Mesenchymal stem cell (in vitro differentiated cells and primary cell): ENCODE data around the gene CLSTN3.

ENCODE experiments used
- DNase-seq: peaks from one replicate; pipeline ENCODE4 v3.0.0-alpha.2; 2013
- H2AFZ ChIP-seq: one replicate; pipeline ENCODE4 v1.6.1; 2013; ENCODE audit warnings: low read depth, mild to moderate bottlenecking, control low read depth, inconsistent platforms, low read length, moderate library complexity
- H2AK5ac ChIP-seq: 2 replicates; pipeline ENCODE4 v1.6.1; 2013; ENCODE audit warnings: low read length, moderate library complexity, mild to moderate bottlenecking, inconsistent platforms; ENCODE audit not compliant: severe bottlenecking
- H2BK120ac ChIP-seq: one replicate; pipeline ENCODE4 v1.6.1; 2013; ENCODE audit warnings: low read depth, mild to moderate bottlenecking, inconsistent platforms, low read length, moderate library complexity
- H2BK12ac ChIP-seq, 2 experiments: one replicate each; pipeline ENCODE4 v1.6.1; 2013; ENCODE audit warnings: inconsistent platforms in 2 of 2, low read length in 2 of 2, mild to moderate bottlenecking in 2 of 2, moderate library complexity in 2 of 2, control low read depth in 1 of 2
- H2BK15ac ChIP-seq: one replicate; pipeline ENCODE4 v1.6.1; 2013; ENCODE audit warnings: mild to moderate bottlenecking, low read depth, inconsistent platforms; ENCODE audit not compliant: poor library complexity, severe bottlenecking
- H2BK5ac ChIP-seq: 2 replicates; pipeline ENCODE4 v1.6.1; 2013; ENCODE audit warnings: low read depth, mild to moderate bottlenecking, low read length, control low read depth, inconsistent platforms; ENCODE audit not compliant: poor library complexity, severe bottlenecking
- H3K14ac ChIP-seq, 2 experiments: one replicate each; pipeline ENCODE4 v1.6.1; 2013; ENCODE audit warnings: inconsistent platforms in 2 of 2, low read length in 2 of 2, control low read depth in 1 of 2, mild to moderate bottlenecking in 1 of 2, moderate library complexity in 1 of 2
- H3K18ac ChIP-seq, 2 experiments: one replicate each; pipeline ENCODE4 v1.6.1; 2013; ENCODE audit warnings: inconsistent platforms in 2 of 2, low read length in 2 of 2, control low read depth in 1 of 2, low read depth in 1 of 2, mild to moderate bottlenecking in 1 of 2
- H3K23ac ChIP-seq, 2 experiments: one replicate each; pipeline ENCODE4 v1.6.1; 2013; ENCODE audit warnings: inconsistent platforms in 2 of 2, low read length in 2 of 2, mild to moderate bottlenecking in 2 of 2, moderate library complexity in 2 of 2, control low read depth in 1 of 2
- H3K27ac ChIP-seq: 2 replicates; pipeline ENCODE4 v1.5.1; 2013; ENCODE audit warnings: mild to moderate bottlenecking, moderate library complexity, low read length, control low read depth, inconsistent platforms; ENCODE audit not compliant: poor library complexity, severe bottlenecking
- H3K27me3 ChIP-seq, 2 experiments: 2 replicates each; pipeline versions ENCODE4 v1.6.1 to v1.7.0; 2013; ENCODE audit warnings: low read length in 2 of 2, mild to moderate bottlenecking in 2 of 2, moderate library complexity in 2 of 2, control low read depth in 1 of 2, inconsistent platforms in 1 of 2; ENCODE audit not compliant: control insufficient read depth in 1 of 2, insufficient read depth in 1 of 2
- H3K36me3 ChIP-seq, 2 experiments: 2 replicates each; pipeline versions ENCODE4 v1.6.1 to v1.7.0; 2013; ENCODE audit warnings: low read length in 2 of 2, control low read depth in 1 of 2, inconsistent platforms in 1 of 2, low read depth in 1 of 2, mild to moderate bottlenecking in 1 of 2; ENCODE audit not compliant: insufficient read depth in 2 of 2, control insufficient read depth in 1 of 2
- H3K4ac ChIP-seq, 2 experiments: one replicate each; pipeline ENCODE4 v1.6.1; 2013; ENCODE audit warnings: inconsistent platforms in 2 of 2, low read length in 2 of 2, mild to moderate bottlenecking in 2 of 2, moderate library complexity in 2 of 2, control low read depth in 1 of 2, low read depth in 1 of 2
- H3K4me1 ChIP-seq: 2 replicates; pipeline ENCODE4 v1.6.1; 2013; ENCODE audit warnings: low read depth, low read length, control low read depth; ENCODE audit not compliant: control insufficient read depth, insufficient read depth
- H3K4me2 ChIP-seq: 2 replicates; pipeline ENCODE4 v1.6.1; 2013; ENCODE audit warnings: low read length, mild to moderate bottlenecking, inconsistent platforms; ENCODE audit not compliant: poor library complexity, severe bottlenecking
- H3K4me3 ChIP-seq, 2 experiments: 2 replicates each; pipeline versions ENCODE4 v1.5.1 to v1.7.0; 2013; ENCODE audit warnings: low read length in 2 of 2, mild to moderate bottlenecking in 2 of 2, control low read depth in 1 of 2, low read depth in 1 of 2; ENCODE audit not compliant: insufficient read depth in 1 of 2
- H3K79me1 ChIP-seq: replicated peaks from 2 replicates; pipeline ENCODE4 v1.6.1; 2013; ENCODE audit warnings: mild to moderate bottlenecking, control low read depth, low read length, inconsistent platforms; ENCODE audit not compliant: poor library complexity, severe bottlenecking
- H3K9ac ChIP-seq: 2 replicates; pipeline ENCODE4 v1.7.0; 2013; ENCODE audit warnings: mild to moderate bottlenecking, low read length, moderate library complexity
- H3K9me3 ChIP-seq: 2 replicates; pipeline ENCODE4 v1.7.0; 2013; ENCODE audit warnings: mild to moderate bottlenecking, low read length; ENCODE audit not compliant: control insufficient read depth
- H4K8ac ChIP-seq: one replicate; pipeline ENCODE4 v1.6.1; 2013; ENCODE audit warnings: inconsistent platforms, mild to moderate bottlenecking, low read length, moderate library complexity
- H4K91ac ChIP-seq: one replicate; pipeline ENCODE4 v1.6.1; 2013; ENCODE audit warnings: mild to moderate bottlenecking, low read length, inconsistent platforms
- WGBS: methylation state at CpG from one replicate; pipeline ENCODE4 v1.1.7; 2013; ENCODE audit warnings: mixed read lengths; 5-methylcytosine and 5-hydroxymethylcytosine counted together

Gene CLSTN3

DNA sequence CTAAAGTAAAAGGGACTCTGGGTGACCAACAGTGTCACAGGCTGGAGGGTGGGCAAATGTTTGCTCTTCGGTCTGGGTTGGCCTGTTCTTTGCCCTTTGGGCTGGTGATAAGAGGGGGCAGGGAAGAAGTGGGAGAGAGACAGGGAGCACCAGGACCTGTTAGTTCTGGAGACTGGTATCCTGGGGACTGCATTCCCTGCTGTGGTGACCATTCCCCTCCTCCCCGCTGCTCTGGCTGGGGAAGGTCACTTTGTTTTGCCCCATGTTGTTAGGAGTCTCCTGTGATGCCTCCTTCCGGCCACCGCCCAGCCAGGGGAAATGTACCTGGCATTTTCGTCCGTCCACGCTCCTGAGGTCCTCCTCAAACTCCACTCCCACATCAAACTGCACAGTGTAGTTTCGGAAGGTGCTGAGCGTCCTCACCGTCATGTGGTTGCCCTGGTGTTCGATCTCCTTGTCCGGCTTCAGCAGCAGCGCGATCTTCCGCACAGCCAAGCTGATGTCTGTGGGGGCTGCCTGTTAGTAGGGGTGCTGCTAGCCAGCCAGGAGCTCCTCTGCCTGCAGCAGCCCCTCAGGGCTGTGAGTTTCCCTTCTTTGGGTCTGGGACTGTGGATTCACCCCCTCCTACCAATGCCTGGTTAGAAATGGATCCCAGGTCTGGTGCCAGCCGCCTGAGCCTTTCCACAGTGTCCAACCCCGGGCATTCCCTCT is 2.1 kb upstream of the CLSTN3 start:
- Histone ChIP-seq H3K27ac (no peak overlapping the region), H3K9ac (no peak overlapping the region), H3K23ac (no peak overlapping the region), H2AK5ac (no peak overlapping the region), H3K18ac (no peak overlapping the region), H3K4me1 (peaks cover 15% of the 10 kb centered on the region), H2BK15ac (no peak overlapping the region), H4K8ac (no peak overlapping the region), H3K4me2 (no peak overlapping the region), H2AFZ (no peak overlapping the region), H3K79me1 (peaks cover 12% of the 10 kb centered on the region), H2BK120ac (no peak overlapping the region), H2BK5ac (no peak overlapping the region), H3K9me3 (no peaks in the 10 kb centered on the region), H3K4ac (no peak overlapping the region), H4K91ac (no peak overlapping the region), H3K36me3 (peaks cover 0 to 4% of the 10 kb centered on the region in 2 experiments), H3K14ac (no peak overlapping the region), H3K4me3 (no peak overlapping the region), H2BK12ac (no peak overlapping the region), H3K27me3 (peaks cover 0 to 40% of the 10 kb centered on the region in 2 experiments)
- 87% methylated on average over 17 of the region's 17 CpGs for WGBS
- DNase-seq = no peak

DNA sequence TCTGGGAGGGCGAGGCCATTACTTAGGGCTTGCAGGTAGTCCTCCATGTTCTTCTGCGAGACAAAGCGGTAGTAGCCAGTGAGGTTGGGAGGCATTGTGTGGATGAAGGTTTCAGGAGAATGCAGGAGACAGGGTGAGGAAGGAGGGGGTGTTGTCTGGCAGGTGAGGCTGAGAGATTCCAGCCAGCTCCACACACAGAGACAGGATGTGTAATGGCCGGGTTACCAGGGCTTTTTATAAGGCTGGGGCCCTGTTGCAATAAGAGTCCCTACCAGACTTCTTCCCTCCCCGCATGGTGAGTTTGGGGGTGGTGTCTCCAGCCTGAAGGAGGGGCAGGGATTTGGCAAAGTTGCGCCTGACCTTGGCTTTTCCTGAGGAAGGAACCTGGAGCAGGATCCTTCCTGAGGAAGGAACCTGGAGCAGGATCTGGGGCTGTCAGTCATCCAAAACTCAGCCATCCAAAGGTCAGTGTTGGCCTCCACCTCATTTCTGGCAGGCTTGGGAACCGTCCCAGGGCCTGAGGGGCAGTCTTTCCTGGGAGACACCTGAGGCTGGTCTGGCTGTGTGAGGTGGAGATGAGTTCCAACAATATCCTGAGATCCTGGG is 1.4 kb upstream of the CLSTN3 start, which contains the start of gene RBP5:
Gene RBP5, minus strand, starts transcription at position 209 of the 606 bp plus-strand sequence. Its CDS starts 114 bp downstream, at position 95.
- DNase-seq = no peak
- H3K27ac ChIP-seq = no peak within 1 kb of the TSS
- H3K27me3 ChIP-seq = peaks cover 0 to 40% of the 10 kb centered on the region in 2 experiments
- H4K8ac ChIP-seq = peak within 1 kb of the TSS; percentile 27
- H3K4me2 ChIP-seq = peak within 1 kb of the TSS; percentile 99
- 80% methylated on average over 6 of the region's 7 CpGs for WGBS
- H3K18ac ChIP-seq = peak within 1 kb of the TSS in 1 of 2 experiments; percentile 74
- H2BK12ac ChIP-seq = peak within 1 kb of the TSS in 1 of 2 experiments; percentile 17
- peaks cover 15% of the 10 kb centered on the region for H3K79me1 ChIP-seq
- no peaks in the 10 kb centered on the region for H3K9me3 ChIP-seq
- peak within 1 kb of the TSS in 1 of 2 experiments; percentile 96 for H3K14ac ChIP-seq
- H3K36me3 ChIP-seq = peaks cover 6 to 9% of the 10 kb centered on the region in 2 experiments
- H2AFZ ChIP-seq = peak within 1 kb of the TSS; percentile 80
- H2BK120ac ChIP-seq = no peak within 1 kb of the TSS
- peak within 1 kb of the TSS; percentile 25 for H4K91ac ChIP-seq
- H2BK15ac ChIP-seq = no peak within 1 kb of the TSS
- H3K4ac ChIP-seq = peak within 1 kb of the TSS in 1 of 2 experiments; percentile 13
- no peak within 1 kb of the TSS for H2AK5ac ChIP-seq
- no peak within 1 kb of the TSS for H2BK5ac ChIP-seq
- H3K23ac ChIP-seq = no peak within 1 kb of the TSS
- H3K4me3 ChIP-seq = peak within 1 kb of the TSS; percentile 64 to 81
- H3K9ac ChIP-seq = peak within 1 kb of the TSS; percentile 70
- peaks cover 14% of the 10 kb centered on the region for H3K4me1 ChIP-seq

- H3K4ac ChIP-seq = peak overlapping the region in 1 of 2 experiments; percentile 13
- 6% methylated on average over 14 of the region's 19 CpGs for WGBS
- H3K79me1 ChIP-seq = peaks cover 15% of the 10 kb centered on the region
- H2BK5ac ChIP-seq = no peak overlapping the region
- H2AK5ac ChIP-seq = no peak overlapping the region
- peak overlapping the region in 1 of 2 experiments; percentile 17 for H2BK12ac ChIP-seq
- H2BK15ac ChIP-seq = no peak overlapping the region
- peak overlapping the region; percentile 64 to 81 for H3K4me3 ChIP-seq
- H3K18ac ChIP-seq = peak overlapping the region in 1 of 2 experiments; percentile 74
- H2BK120ac ChIP-seq = no peak overlapping the region
- peak overlapping the region; percentile 27 for H4K8ac ChIP-seq
- peak overlapping the region; percentile 99 for H3K4me2 ChIP-seq
- H2AFZ ChIP-seq = peak overlapping the region; percentile 80
- H3K9me3 ChIP-seq = no peaks in the 10 kb centered on the region
- peak overlapping the region; percentile 70 for H3K9ac ChIP-seq
- peak overlapping the region in 1 of 2 experiments; percentile 96 for H3K14ac ChIP-seq
- peak overlapping the region; percentile 25 for H4K91ac ChIP-seq
- no peak overlapping the region for H3K23ac ChIP-seq
- H3K27ac ChIP-seq = no peak overlapping the region
- peaks cover 12 to 13% of the 10 kb centered on the region in 2 experiments for H3K36me3 ChIP-seq
- peaks cover 14% of the 10 kb centered on the region for H3K4me1 ChIP-seq
- peak; percentile 24 for DNase-seq
- peaks cover 0 to 40% of the 10 kb centered on the region in 2 experiments for H3K27me3 ChIP-seq
Observed at GRCh38 chr12:7129287-7129871, 792 bp upstream of the CLSTN3 start.
